Bronchial epithelial cell (primary cell): ENCODE results near the gene DQX1. TPM values are rescaled to one million over a fixed set of nuclear protein-coding genes. Genes with fewer than 3 reads are reported as not detected.

Experiments
- DNase-seq: peaks from one replicate; pipeline ENCODE4 v3.0.0-alpha.2; 2010; ENCODE audit warnings: low read depth
- FAIRE-seq: peaks from 2 replicates; lab custom pipeline; 2011; peaks lifted over from hg19 to GRCh38; lab: Jason Lieb, UNC
- H3K27me3 ChIP-seq: 2 replicates; pipeline ENCODE4 v1.5.1; 2011; ENCODE audit warnings: low read length; ENCODE audit not compliant: control insufficient read depth, insufficient read depth
- H3K36me3 ChIP-seq: 2 replicates; pipeline ENCODE4 v1.5.1; 2011; ENCODE audit warnings: low read length; ENCODE audit not compliant: control insufficient read depth, insufficient read depth
- H3K4me3 ChIP-seq: 2 replicates; pipeline ENCODE4 v1.5.1; 2011; ENCODE audit warnings: mild to moderate bottlenecking, low read depth, low read length, control low read depth
- total RNA-seq: library from RNA; depleted of rRNA; stranded (reverse); fragments of >200 nt; gene quantifications from 2 replicates; pipeline ENCODE4 v1.2.1, GENCODE V29; 2014
- TF ChIP-seq, protein P1 (sequence below): IDR thresholded peaks from 2 replicates; pipeline ENCODE4 v1.5.1; 2011; ENCODE audit warnings: mild to moderate bottlenecking, moderate library complexity, low read length, control low read depth, inconsistent platforms; ENCODE audit not compliant: insufficient read depth, severe bottlenecking

Gene DQX1
- total RNA-seq, 1 donor from 2014 or later: 1.6 TPM

DNA sequence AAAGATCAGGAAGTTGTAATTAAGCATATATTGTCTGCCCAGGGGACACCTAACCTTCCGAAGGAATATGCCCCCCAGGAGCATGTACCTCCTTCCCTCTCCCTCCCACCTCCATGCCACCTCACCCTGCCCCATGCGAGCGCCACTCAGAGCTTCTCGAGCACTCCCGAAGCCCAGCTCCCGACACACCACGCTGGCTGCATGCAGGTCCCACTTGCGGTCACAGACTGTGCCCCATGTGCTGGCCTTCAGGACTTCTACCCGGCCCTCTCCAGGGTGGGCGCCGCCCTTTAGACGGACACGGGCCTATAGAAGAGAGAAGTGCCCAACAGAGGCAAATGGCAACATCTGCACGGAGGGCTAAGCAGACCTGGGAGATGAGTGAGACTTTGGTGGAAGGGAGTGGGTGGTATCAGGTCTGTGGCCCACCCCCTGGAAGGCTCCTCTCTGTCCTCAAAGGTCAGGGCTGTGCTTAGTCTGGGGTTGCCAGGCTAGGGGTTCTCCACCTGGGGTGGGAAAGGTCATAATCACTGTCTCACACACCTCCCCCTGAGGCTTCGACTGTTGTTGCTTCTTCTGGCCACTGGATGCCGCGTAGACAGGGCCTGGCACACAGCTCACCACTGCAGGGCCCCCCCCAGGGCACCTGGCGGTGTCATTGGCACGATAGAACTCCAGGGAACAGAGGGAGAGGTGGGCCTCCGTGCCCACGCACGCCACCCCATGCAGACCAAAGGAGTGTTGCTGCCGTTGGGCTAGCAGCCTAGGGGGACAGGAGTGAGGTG is 10.3 kb upstream of the DQX1 start:
- peaks cover 7% of the 10 kb centered on the region for H3K36me3 ChIP-seq
- H3K27me3 ChIP-seq: no peaks in the 10 kb centered on the region
- TF ChIP-seq, protein P1, sequence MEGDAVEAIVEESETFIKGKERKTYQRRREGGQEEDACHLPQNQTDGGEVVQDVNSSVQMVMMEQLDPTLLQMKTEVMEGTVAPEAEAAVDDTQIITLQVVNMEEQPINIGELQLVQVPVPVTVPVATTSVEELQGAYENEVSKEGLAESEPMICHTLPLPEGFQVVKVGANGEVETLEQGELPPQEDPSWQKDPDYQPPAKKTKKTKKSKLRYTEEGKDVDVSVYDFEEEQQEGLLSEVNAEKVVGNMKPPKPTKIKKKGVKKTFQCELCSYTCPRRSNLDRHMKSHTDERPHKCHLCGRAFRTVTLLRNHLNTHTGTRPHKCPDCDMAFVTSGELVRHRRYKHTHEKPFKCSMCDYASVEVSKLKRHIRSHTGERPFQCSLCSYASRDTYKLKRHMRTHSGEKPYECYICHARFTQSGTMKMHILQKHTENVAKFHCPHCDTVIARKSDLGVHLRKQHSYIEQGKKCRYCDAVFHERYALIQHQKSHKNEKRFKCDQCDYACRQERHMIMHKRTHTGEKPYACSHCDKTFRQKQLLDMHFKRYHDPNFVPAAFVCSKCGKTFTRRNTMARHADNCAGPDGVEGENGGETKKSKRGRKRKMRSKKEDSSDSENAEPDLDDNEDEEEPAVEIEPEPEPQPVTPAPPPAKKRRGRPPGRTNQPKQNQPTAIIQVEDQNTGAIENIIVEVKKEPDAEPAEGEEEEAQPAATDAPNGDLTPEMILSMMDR: no peak
- no peak for DNase-seq
- no peak overlapping the region for H3K4me3 ChIP-seq
- no peak for FAIRE-seq

DNA sequence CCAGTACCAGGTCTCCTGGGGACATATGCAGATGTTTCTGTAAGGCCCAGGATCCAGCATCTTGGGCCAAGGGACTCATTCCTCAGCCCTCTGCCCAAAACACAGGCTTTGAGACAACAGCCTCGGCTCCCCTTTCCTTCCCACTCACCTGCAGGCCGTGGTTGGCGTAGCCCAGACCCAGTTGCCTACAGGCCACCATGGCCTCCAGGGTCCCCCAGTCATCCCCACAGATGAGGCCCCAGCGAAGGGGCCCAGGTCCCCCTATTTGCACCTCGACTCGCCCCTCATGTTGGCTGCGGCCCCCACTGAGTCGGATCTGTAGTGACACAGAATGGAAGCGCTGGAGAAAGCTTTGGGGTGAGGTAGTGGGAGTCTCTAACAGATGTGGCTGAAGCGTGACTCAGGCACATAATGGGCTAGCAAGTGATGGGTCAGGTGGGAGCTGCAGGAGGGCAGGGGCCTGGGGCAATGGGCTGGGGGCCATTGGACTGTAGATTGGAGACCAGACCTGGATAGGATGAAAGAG is 9.5 kb upstream of the DQX1 start:
- no peak for FAIRE-seq
- DNase-seq: no peak
- H3K27me3 ChIP-seq: no peaks in the 10 kb centered on the region
- no peak overlapping the region for H3K4me3 ChIP-seq
- H3K36me3 ChIP-seq: peaks cover 7% of the 10 kb centered on the region
- TF ChIP-seq, protein P1: no peak

DNA sequence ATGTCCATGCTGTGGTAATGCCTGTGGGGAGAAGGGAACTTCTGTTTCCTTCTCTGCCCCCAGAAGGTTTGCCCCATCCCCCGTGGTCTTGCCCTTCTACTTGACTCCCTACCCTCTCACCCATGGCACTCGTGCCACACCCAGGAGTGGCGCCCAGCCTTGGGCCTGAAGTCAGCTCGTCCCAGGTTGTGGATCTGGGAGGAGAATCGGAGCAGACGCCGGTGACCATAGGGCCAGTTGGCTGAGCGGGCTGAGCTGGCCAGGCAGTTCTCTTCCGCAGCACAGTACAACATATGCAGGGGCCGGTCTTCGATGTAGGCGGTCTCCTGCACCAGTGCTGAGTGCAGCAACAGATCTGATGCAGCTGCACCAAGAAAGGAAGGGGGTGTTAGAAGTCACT is 8.4 kb upstream of the DQX1 start:
- DNase-seq (no peak), FAIRE-seq (no peak)
- Histone ChIP-seq H3K4me3 (no peak overlapping the region), H3K36me3 (peaks cover 7% of the 10 kb centered on the region), H3K27me3 (no peaks in the 10 kb centered on the region)
- TF ChIP-seq, protein P1: no peak

DNA sequence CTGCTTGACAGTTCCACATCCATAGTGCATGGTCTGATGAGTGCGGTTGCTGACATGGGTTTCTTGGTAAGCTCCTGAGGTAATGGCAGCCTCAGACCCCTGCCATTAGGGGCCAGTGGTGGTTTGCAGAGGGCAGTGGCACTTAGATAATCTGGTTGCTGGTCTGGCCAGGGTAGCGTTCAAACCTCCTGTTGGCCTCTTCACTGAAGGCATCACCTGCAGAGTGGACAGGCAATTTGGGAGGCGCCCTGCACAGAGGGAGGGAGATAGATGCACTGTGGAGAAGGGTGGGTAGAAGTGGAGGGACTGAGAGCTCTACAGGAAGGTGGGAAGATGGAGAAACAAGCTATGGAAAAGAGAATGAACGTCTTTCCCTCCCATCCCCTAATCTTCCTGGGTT is 7.4 kb upstream of the DQX1 start:
- H3K4me3 ChIP-seq: no peak overlapping the region
- FAIRE-seq (no peak), DNase-seq (no peak)
- peaks cover 7% of the 10 kb centered on the region for H3K36me3 ChIP-seq
- TF ChIP-seq, protein P1: no peak
- H3K27me3 ChIP-seq: no peaks in the 10 kb centered on the region

DNA sequence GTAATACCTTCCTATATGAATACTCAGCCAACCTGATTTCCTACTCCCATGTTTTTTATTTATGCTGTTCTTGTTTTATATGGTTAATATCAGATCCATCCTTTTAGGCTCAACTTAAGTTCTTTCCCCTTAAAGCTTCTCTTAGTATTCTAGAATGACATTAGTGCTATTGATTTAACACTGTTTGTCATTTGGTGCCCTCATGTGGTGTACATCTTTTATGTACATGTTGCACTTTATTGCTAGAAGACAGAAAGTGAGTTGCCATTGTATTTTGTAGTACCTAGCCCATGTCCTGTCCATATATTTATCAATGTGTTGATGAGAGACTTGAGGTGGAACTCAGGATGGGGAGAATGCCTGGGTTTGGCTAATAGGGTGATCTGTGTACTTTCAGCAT is 6.2 kb upstream of the DQX1 start:
- TF ChIP-seq, protein P1: peak; percentile 28
- no peak for FAIRE-seq
- DNase-seq: peak; percentile 63
- no peaks in the 10 kb centered on the region for H3K27me3 ChIP-seq
- H3K4me3 ChIP-seq: no peak overlapping the region
- peaks cover 11% of the 10 kb centered on the region for H3K36me3 ChIP-seq
